ENCODE results near the gene NRIP1.

GRCh38 chr21:15078180-15078579, 13.4 kb upstream of the NRIP1 start:
- TF ChIP-seq POLR2AphosphoS5 (IDR thresholded peaks at IDR 0.05), result no peak
- no peak for TF ChIP-seq POLR2A (IDR thresholded peaks at IDR 0.05)
- TF ChIP-seq CTCF (IDR thresholded peaks at IDR 0.05), result no peak

Data from upper lobe of left lung (tissue), 4 donors.